ENCODE measurements around the gene FOXP3. TPM values are rescaled to one million over a fixed set of nuclear protein-coding genes. Genes with fewer than 3 reads are reported as not detected.

FOXP3 gene
- polyA plus RNA-seq, 1 of the 3 experiments (the other 2 are of a cell fraction) = 0.12 TPM

DNA sequence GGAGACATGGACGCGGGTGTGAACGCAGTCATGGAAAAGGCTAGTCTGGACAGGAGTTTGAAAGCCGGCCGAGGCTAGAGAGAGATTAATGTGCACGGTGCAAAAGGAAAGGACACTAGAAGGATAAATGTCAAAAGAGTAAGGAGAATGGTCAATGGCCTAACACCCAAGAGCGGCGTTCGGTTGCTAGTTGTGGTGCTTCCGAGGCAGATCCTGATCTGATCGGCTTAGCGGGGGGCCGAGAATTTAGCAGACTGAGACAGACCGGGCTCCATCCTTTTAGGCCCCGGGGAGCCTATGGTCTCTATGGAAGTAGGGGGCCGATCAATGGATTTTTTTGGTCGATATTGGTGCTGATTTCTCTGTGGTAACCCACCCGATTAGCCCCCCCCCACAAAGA lies 45.9 kb upstream of the FOXP3 start (continued):
- no peak for TF ChIP-seq RFX5 (IDR thresholded peaks at IDR 0.05; ENCODE audit: low read length)
- no peak for TF ChIP-seq POLR2AphosphoS5 (IDR thresholded peaks at IDR 0.05; ENCODE audit: low read depth, low read length)
- no peak for TF ChIP-seq FOSL2 (IDR thresholded peaks at IDR 0.05; ENCODE audit: borderline replicate concordance, low read depth)
- TF ChIP-seq FOXJ3 (CRISPR knock-in tag; IDR thresholded peaks at IDR 0.05) = no peak
- TF ChIP-seq NFIC (IDR thresholded peaks at IDR 0.05; ENCODE audit: borderline replicate concordance) = no peak

GRCh38 chrX:49309401-49309981 lies 45.0 kb upstream of the FOXP3 start:
- Histone ChIP-seq H3F3A (replicated peaks; ENCODE audit: insufficient read depth) (no peaks in the 10 kb centered on the region), H3K4me2 (peak overlapping the region; percentile 78), H2AFZ (ENCODE audit: low read depth) (peak overlapping the region; percentile 77), H3K27ac (ENCODE audit: low read depth in 2 of 2, low read length in 1 of 2) (no peak overlapping the region), H3K9me3 (no peaks in the 10 kb centered on the region), H3K27me3 (ENCODE audit: insufficient read depth) (peaks cover 53% of the 10 kb centered on the region), H3K36me3 (replicated peaks in 1 of 2; ENCODE audit: control insufficient read depth in 1 of 2, insufficient read depth in 2 of 2, low read length in 1 of 2) (no peaks in the 10 kb centered on the region), H4K20me1 (ENCODE audit: insufficient read depth) (no peaks in the 10 kb centered on the region), H3K4me3 (ENCODE audit: low read depth in 2 of 2, low read length in 1 of 2) (peak overlapping the region; percentile 9 to 64; a peak in 3 of 4 replicates), H3K9me2 (no peaks in the 10 kb centered on the region), H3K9ac (no peak overlapping the region), H3K4me1 (ENCODE audit: control insufficient read depth in 1 of 2, insufficient read depth in 2 of 2, low read depth in 1 of 2, low read length in 1 of 2) (no peaks in the 10 kb centered on the region; a peak in 1 of 4 replicates), H3K79me2 (ENCODE audit: insufficient read depth) (no peaks in the 10 kb centered on the region)
- ChIA-PET CTCF (interaction anchor here (2.3 kb wide), 1 partner anchor 18 kb away, joined by 9 read pairs; no protein-coding TSS in a partner anchor), POLR2A (no interaction called here)
- DNase-seq = no peak
- 26% methylated on average over 8 of the region's 8 CpGs for WGBS (ENCODE audit: low lambda C conversion rate)
- TF ChIP-seq ELF1 (IDR thresholded peaks at IDR 0.05) (no peak), YY1 (IDR thresholded peaks at IDR 0.05; ENCODE audit: low read depth) (no peak), RCOR1 (IDR thresholded peaks at IDR 0.05; ENCODE audit: low read length) (no peak), MXI1 (IDR thresholded peaks at IDR 0.05; ENCODE audit: low read depth, low read length) (no peak), NFIC (IDR thresholded peaks at IDR 0.05; ENCODE audit: borderline replicate concordance) (no peak), SIN3A (IDR thresholded peaks at IDR 0.05; ENCODE audit: borderline replicate concordance, low read depth, low read length) (no peak), TAF1 (IDR thresholded peaks at IDR 0.05; ENCODE audit: borderline replicate concordance, low read depth, low read length) (no peak), FOSL2 (IDR thresholded peaks at IDR 0.05; ENCODE audit: borderline replicate concordance, low read depth) (no peak), FOXM1 (IDR thresholded peaks at IDR 0.05; ENCODE audit: low read depth) (no peak), FOXJ3 (CRISPR knock-in tag; IDR thresholded peaks at IDR 0.05) (no peak), RFX5 (IDR thresholded peaks at IDR 0.05; ENCODE audit: low read length) (no peak), GABPA (IDR thresholded peaks at IDR 0.05; ENCODE audit: low read depth) (no peak), POLR2AphosphoS5 (IDR thresholded peaks at IDR 0.05; ENCODE audit: low read depth, low read length) (no peak)
- TF ChIP-seq, protein P1, sequence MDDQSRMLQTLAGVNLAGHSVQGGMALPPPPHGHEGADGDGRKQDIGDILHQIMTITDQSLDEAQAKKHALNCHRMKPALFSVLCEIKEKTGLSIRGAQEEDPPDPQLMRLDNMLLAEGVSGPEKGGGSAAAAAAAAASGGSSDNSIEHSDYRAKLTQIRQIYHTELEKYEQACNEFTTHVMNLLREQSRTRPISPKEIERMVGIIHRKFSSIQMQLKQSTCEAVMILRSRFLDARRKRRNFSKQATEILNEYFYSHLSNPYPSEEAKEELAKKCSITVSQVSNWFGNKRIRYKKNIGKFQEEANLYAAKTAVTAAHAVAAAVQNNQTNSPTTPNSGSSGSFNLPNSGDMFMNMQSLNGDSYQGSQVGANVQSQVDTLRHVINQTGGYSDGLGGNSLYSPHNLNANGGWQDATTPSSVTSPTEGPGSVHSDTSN (IDR thresholded peaks at IDR 0.05) = no peak
- TF ChIP-seq, protein P2, sequence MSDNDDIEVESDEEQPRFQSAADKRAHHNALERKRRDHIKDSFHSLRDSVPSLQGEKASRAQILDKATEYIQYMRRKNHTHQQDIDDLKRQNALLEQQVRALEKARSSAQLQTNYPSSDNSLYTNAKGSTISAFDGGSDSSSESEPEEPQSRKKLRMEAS (IDR thresholded peaks at IDR 0.05; ENCODE audit: low read depth) = no peak

Measured in SK-N-SH (cell line).